WTC11 (cell line): ENCODE measurements around the gene CD74. TPM values are rescaled to one million over a fixed set of nuclear protein-coding genes. Genes with fewer than 3 reads are reported as not detected.

ENCODE experiments used
- ATAC-seq: fragments of 200-7000 bp; cut with Tn5 transposase; 2 replicates; pipeline ENCODE4 v1.10.0; 2021; ENCODE audit warnings: mild to moderate bottlenecking, moderate library complexity
- CTCF ChIA-PET: fragments of 300-600 bp; sonication (Branson Sonifier 250); formaldehyde crosslinking; loops from one replicate; lab custom pipeline; 2021; ENCODE audit warnings: antibody characterized with exemption; lab: Charles Lee
- POLR2A ChIA-PET: fragments of 350-600 bp; sonication (Branson Sonifier 250); formaldehyde crosslinking; loops from one replicate; lab custom pipeline; 2021; ENCODE audit warnings: antibody characterized with exemption; lab: Charles Lee
- DNase-seq: peaks from one replicate; pipeline ENCODE4 v3.0.0; 2021; ENCODE audit warnings: low spot score
- H3K27ac Mint-ChIP-seq: 2 replicates; pipeline ENCODE4 v1.8.0; 2021; ENCODE audit warnings: mixed read lengths
- H3K27me3 Mint-ChIP-seq: 2 replicates; pipeline ENCODE4 v1.8.0; 2021; ENCODE audit warnings: low read depth, mild to moderate bottlenecking, moderate library complexity, mixed read lengths
- H3K36me3 Mint-ChIP-seq: 2 replicates; pipeline ENCODE4 v1.8.0; 2021; ENCODE audit warnings: mixed read lengths
- H3K4me1 Mint-ChIP-seq: 2 replicates; pipeline ENCODE4 v1.8.0; 2022; ENCODE audit warnings: mixed read lengths
- H3K4me3 Mint-ChIP-seq: 2 replicates; pipeline ENCODE4 v1.8.0; 2021; ENCODE audit warnings: mild to moderate bottlenecking, moderate library complexity, mixed read lengths
- H3K9me3 Mint-ChIP-seq: 2 replicates; pipeline ENCODE4 v1.8.0; 2021; ENCODE audit warnings: mixed read lengths
- CBFB ChIP-seq: sonication (generic); formaldehyde crosslinking; IDR thresholded peaks from 2 replicates; pipeline ENCODE4 v1.8.1; 2022; ENCODE audit warnings: mild to moderate bottlenecking, low read depth, missing genetic modification reagents
- CREB1 ChIP-seq: sonication (generic); formaldehyde crosslinking; IDR thresholded peaks from 2 replicates; pipeline ENCODE4 v1.8.0; 2023; ENCODE audit warnings: mild to moderate bottlenecking, missing genetic modification reagents
- CREM ChIP-seq: sonication (generic); formaldehyde crosslinking; IDR thresholded peaks from 2 replicates; pipeline ENCODE4 v1.8.1; 2022; ENCODE audit warnings: mild to moderate bottlenecking, missing genetic modification reagents, moderate library complexity
- E2F4 ChIP-seq: sonication (generic); formaldehyde crosslinking; IDR thresholded peaks from 2 replicates; pipeline ENCODE4 v1.8.1; 2022; ENCODE audit warnings: low read depth, mild to moderate bottlenecking, moderate library complexity, missing genetic modification reagents, borderline replicate concordance
- ELF4 ChIP-seq: sonication (generic); formaldehyde crosslinking; IDR thresholded peaks from 2 replicates; pipeline ENCODE4 v1.8.1; 2022; ENCODE audit warnings: low read depth, mild to moderate bottlenecking, moderate library complexity, missing genetic modification reagents
- ERG ChIP-seq: fragments of 250-450 bp; sonication (Bioruptor Pico); IDR thresholded peaks from 2 replicates; pipeline ENCODE4 v1.8.0; 2021; ENCODE audit warnings: mild to moderate bottlenecking
- ESRRA ChIP-seq: sonication (generic); formaldehyde crosslinking; IDR thresholded peaks from 2 replicates; pipeline ENCODE4 v1.8.1; 2022; ENCODE audit warnings: mild to moderate bottlenecking, missing genetic modification reagents, borderline replicate concordance
- GABPB1 ChIP-seq: sonication (generic); formaldehyde crosslinking; IDR thresholded peaks from 2 replicates; pipeline ENCODE4 v1.8.1; 2023; ENCODE audit warnings: mild to moderate bottlenecking, missing genetic modification reagents
- HMGA2 ChIP-seq: fragments of 250-450 bp; sonication (Bioruptor Pico); IDR thresholded peaks from 2 replicates; pipeline ENCODE4 v1.4.0; 2021; ENCODE audit warnings: mild to moderate bottlenecking, moderate library complexity
- JAZF1 ChIP-seq: fragments of 250-450 bp; sonication (Bioruptor Pico); IDR thresholded peaks from 2 replicates; pipeline ENCODE4 v1.9.0; 2021; ENCODE audit warnings: moderate library complexity, mild to moderate bottlenecking, inconsistent platforms
- OVOL2 ChIP-seq: fragments of 250-450 bp; sonication (Bioruptor Pico); IDR thresholded peaks from 2 replicates; pipeline ENCODE4 v1.9.0; 2021; ENCODE audit warnings: mild to moderate bottlenecking, borderline replicate concordance
- RORB ChIP-seq: fragments of 250-450 bp; sonication (Bioruptor Pico); IDR thresholded peaks from 2 replicates; pipeline ENCODE4 v1.9.0; 2021; ENCODE audit warnings: mild to moderate bottlenecking
- TEAD4 ChIP-seq: sonication (generic); formaldehyde crosslinking; IDR thresholded peaks from 2 replicates; pipeline ENCODE4 v1.8.0; 2022; ENCODE audit warnings: mild to moderate bottlenecking, missing genetic modification reagents
- ZNF121 ChIP-seq: sonication (generic); formaldehyde crosslinking; IDR thresholded peaks from 2 replicates; pipeline ENCODE4 v1.8.0; 2023; ENCODE audit warnings: missing genetic modification reagents
- ZNF138 ChIP-seq: sonication (generic); formaldehyde crosslinking; conservative IDR thresholded peaks from 2 replicates; pipeline ENCODE4 v1.8.1; 2022; ENCODE audit warnings: mild to moderate bottlenecking, moderate library complexity, missing genetic modification reagents
- ZNF219 ChIP-seq: sonication (generic); formaldehyde crosslinking; IDR thresholded peaks from 2 replicates; pipeline ENCODE4 v1.8.0; 2023; ENCODE audit warnings: missing genetic modification reagents, mild to moderate bottlenecking, borderline replicate concordance
- ZNF232 ChIP-seq: sonication (generic); formaldehyde crosslinking; IDR thresholded peaks from 2 replicates; pipeline ENCODE4 v1.8.0; 2022; ENCODE audit warnings: mild to moderate bottlenecking, missing genetic modification reagents
- ZNF263 ChIP-seq: sonication (generic); formaldehyde crosslinking; IDR thresholded peaks from 2 replicates; pipeline ENCODE4 v1.8.1; 2022; ENCODE audit warnings: low read depth, mild to moderate bottlenecking, moderate library complexity, missing genetic modification reagents
- ZNF281 ChIP-seq: sonication (generic); formaldehyde crosslinking; IDR thresholded peaks from 2 replicates; pipeline ENCODE4 v1.8.0; 2023; ENCODE audit warnings: mild to moderate bottlenecking, missing genetic modification reagents
- ZNF396 ChIP-seq: fragments of 250-450 bp; sonication (Bioruptor Pico); IDR thresholded peaks from 2 replicates; pipeline ENCODE4 v1.8.0; 2021; ENCODE audit warnings: mild to moderate bottlenecking, moderate library complexity, borderline replicate concordance
- total RNA-seq: library from RNA; stranded (reverse); gene quantifications from 3 replicates; pipeline ENCODE4 v1.2.3, GENCODE V29; 2021
- TF ChIP-seq, protein P1 (sequence below): sonication (generic); formaldehyde crosslinking; IDR thresholded peaks from 2 replicates; pipeline ENCODE4 v1.8.1; 2023; ENCODE audit warnings: mild to moderate bottlenecking, missing genetic modification reagents, moderate library complexity
- TF ChIP-seq, protein P2 (sequence below): sonication (generic); formaldehyde crosslinking; IDR thresholded peaks from 2 replicates; pipeline ENCODE4 v1.8.1; 2023; ENCODE audit warnings: mild to moderate bottlenecking, moderate library complexity, missing genetic modification reagents

CD74 gene
- total RNA-seq, 1 experiment from 2014 or later: 28.2 TPM

DNA sequence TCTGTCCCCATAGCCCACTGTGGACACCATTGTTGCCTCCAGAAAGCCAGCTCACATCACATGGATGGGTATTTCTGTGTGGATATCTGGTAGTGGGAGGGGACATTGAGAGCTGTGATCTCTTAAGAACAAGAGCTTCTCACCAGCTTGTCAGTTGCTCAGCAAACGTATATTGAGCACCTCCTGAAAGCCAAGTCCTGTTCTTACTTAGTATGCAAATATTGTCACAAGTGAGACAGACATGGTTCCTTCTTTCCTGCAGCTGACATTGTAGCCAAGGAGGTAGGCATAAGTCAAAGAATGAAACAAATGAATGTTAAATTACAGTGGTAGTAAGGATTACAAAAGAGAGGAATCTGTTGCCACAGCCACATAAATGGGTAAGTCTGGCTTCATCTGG lies 51.4 kb downstream of the CD74 start (continued):
- TF ChIP-seq, protein P1, sequence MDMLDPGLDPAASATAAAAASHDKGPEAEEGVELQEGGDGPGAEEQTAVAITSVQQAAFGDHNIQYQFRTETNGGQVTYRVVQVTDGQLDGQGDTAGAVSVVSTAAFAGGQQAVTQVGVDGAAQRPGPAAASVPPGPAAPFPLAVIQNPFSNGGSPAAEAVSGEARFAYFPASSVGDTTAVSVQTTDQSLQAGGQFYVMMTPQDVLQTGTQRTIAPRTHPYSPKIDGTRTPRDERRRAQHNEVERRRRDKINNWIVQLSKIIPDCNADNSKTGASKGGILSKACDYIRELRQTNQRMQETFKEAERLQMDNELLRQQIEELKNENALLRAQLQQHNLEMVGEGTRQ (CRISPR knock-in tag): no peak
- TF ChIP-seq ZNF396 (CRISPR knock-in tag): no peak
- TF ChIP-seq, all 79 proteins: peak for 0

DNA sequence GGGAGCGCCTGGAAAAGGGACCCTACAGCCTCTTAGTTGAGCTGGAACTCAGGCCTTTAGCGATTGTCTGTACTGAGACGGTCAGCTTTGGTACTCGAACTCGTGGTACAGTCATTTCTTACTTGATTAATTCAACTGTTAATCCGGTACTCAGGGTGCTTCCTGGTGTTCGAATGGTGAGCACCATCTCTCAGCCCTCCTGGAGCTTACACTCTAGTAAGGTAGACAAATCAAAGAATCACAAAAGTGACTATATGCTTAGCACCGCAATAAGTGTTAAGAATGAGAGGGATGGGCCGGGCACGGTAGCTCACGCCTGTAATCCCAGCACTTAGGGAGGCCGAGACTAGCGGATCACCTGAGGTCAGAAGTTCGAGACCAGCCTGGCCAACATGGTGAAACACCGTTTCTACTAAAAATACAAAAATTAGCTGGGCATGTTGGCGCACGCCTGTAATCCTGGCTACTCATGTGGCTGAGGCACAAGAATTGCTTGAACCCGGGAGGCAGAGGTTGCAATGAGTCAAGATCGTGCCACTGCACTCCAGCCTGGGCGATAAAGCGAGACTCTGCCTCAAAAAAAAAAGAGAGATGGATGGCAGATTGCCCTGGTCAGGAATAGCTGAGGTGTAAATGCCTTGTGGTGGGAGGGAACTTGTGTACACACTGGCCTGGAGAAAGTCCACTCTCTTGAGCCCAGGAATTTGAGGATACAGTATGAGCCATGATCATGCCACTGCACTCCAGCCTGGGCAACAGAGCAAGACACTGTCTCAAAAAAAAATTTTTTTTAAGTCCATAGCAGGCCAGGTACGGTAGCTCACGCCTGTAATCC lies 54.2 kb downstream of the CD74 start:
- Mint-ChIP-seq H3K4me3 (peak overlapping the region; percentile 91), H3K27me3 (peaks cover 4% of the 10 kb centered on the region; the same call in 1 of the 2 replicates), H3K36me3 (peaks cover 36% of the 10 kb centered on the region), H3K4me1 (peaks cover 17% of the 10 kb centered on the region), H3K27ac (peak overlapping the region; percentile 83), H3K9me3 (no peaks in the 10 kb centered on the region)
- no peak for DNase-seq
- no peak for ATAC-seq
- ChIA-PET POLR2A (interaction anchor here (0.5 to 1.6 kb wide), 5 partner anchors 9 to 105 kb away, joined by 3 to 4 read pairs (median 3); no protein-coding TSS in a partner anchor), CTCF (interaction anchor here (1.0 to 2.3 kb wide), 5 partner anchors 56 to 506 kb away, joined by 3 to 11 read pairs (median 4); partner anchors contain the start of gene ARSI)
- TF ChIP-seq ZNF396 (CRISPR knock-in tag): no peak
- no peak for TF ChIP-seq ZNF263 (CRISPR knock-in tag)
- no peak for TF ChIP-seq GABPB1 (CRISPR knock-in tag)
- TF ChIP-seq ZNF232 (CRISPR knock-in tag): no peak
- no peak for TF ChIP-seq CREB1 (CRISPR knock-in tag)
- peak; percentile 58; the same call in 1 of the 2 replicates for TF ChIP-seq ZNF121
- TF ChIP-seq ESRRA: no peak
- TF ChIP-seq CREM (CRISPR knock-in tag): no peak
- TF ChIP-seq ZNF219: no peak
- no peak for TF ChIP-seq HMGA2
- TF ChIP-seq TEAD4: no peak
- 0 out of 2 replicates have a peak, but pooled peaks have one; percentile 11 for TF ChIP-seq ELF4 (CRISPR knock-in tag)

DNA sequence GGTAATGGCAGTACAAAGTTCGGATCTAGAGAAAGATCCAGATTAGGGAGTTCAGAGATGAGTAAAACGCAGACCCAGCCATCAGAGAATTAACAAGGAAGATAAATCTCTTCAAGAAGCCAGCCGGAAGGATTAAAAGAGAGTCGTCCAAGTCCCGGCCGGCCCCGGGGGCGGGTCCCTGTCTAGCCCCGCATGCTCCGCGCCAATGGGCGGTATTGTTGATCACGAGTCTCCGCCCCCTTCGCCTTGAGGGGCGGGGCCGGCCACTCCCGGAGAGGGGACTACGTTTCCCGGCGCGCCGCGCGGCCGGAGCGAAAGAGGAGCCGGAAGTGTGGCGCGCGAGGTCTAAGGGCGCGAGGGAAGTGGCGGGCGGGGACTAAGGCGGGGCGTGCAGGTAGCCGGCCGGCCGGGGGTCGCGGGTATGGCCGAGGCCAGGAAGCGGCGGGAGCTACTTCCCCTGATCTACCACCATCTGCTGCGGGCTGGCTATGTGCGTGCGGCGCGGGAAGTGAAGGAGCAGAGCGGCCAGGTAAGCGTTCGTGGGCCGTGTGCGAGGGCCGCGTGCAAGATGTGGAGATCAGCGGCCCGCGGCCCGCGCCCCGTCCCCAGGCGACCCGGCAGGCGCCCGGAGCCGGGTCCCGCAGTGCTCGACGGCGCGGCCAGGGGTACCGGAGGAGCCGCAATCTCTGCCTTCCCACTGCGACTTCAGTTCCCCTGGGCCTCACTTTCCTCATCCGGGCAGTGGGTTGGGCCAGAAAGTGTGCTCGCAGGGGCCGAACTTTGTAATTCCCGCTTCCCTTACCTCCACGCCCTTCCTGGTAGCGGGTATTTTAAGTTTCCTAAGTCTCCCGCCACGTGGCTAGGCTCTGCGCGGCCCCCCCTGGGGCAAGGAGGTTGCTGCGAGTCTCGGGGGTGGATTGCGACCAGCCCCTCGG lies 55.1 kb downstream of the CD74 start, which contains the start of gene TCOF1:
Gene TCOF1 (plus strand): TSS at position 372 of the 935 bp plus-strand sequence. CDS start 50 bp downstream, at position 422.
- no peaks in the 10 kb centered on the region for H3K9me3 Mint-ChIP-seq
- peaks cover 4% of the 10 kb centered on the region; the same call in 1 of the 2 replicates for H3K27me3 Mint-ChIP-seq
- ATAC-seq: peak; percentile 95
- CTCF ChIA-PET: interaction anchor here (1.0 to 2.3 kb wide), 4 partner anchors 55 to 93 kb away, joined by 3 to 11 read pairs (median 4); partner anchors contain the start of gene ARSI
- H3K4me1 Mint-ChIP-seq: peaks cover 17% of the 10 kb centered on the region
- peak within 1 kb of the TSS; percentile 83 for H3K27ac Mint-ChIP-seq
- peaks cover 28% of the 10 kb centered on the region for H3K36me3 Mint-ChIP-seq
- peak within 1 kb of the TSS; percentile 91 for H3K4me3 Mint-ChIP-seq
- DNase-seq: peak; percentile 99
- POLR2A ChIA-PET: interaction anchor here (0.6 to 1.6 kb wide), 4 partner anchors 10 to 106 kb away, joined by 3 to 4 read pairs (median 3); no protein-coding TSS in a partner anchor
- TF ChIP-seq E2F4 (CRISPR knock-in tag) (no peak; the same call in 1 of the 2 replicates), ZNF219 (no peak), RORB (CRISPR knock-in tag) (no peak), ERG (CRISPR knock-in tag) (no peak), ZNF138 (no peak), JAZF1 (CRISPR knock-in tag) (no peak), OVOL2 (CRISPR knock-in tag) (no peak), ZNF281 (CRISPR knock-in tag) (no peak), CBFB (CRISPR knock-in tag) (no peak)
- TF ChIP-seq, protein P2, sequence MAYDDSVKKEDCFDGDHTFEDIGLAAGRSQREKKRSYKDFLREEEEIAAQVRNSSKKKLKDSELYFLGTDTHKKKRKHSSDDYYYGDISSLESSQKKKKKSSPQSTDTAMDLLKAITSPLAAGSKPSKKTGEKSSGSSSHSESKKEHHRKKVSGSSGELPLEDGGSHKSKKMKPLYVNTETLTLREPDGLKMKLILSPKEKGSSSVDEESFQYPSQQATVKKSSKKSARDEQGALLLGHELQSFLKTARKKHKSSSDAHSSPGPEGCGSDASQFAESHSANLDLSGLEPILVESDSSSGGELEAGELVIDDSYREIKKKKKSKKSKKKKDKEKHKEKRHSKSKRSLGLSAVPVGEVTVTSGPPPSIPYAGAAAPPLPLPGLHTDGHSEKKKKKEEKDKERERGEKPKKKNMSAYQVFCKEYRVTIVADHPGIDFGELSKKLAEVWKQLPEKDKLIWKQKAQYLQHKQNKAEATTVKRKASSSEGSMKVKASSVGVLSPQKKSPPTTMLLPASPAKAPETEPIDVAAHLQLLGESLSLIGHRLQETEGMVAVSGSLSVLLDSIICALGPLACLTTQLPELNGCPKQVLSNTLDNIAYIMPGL (CRISPR knock-in tag): peak; percentile 70; the same call in 1 of the 2 replicates
